CD4-positive, alpha-beta memory T cell (primary cell): ENCODE results near the gene USP17L17. TPM values are rescaled to one million over a fixed set of nuclear protein-coding genes. Genes with fewer than 3 reads are reported as not detected.
"Not testable (repeated sequence)": the region's sequence is repeated elsewhere in the genome, so short reads cannot be mapped to it uniquely, and the experiment has no call there.

Experiments
- CTCF ChIA-PET: fragments of 350-600 bp; sonication (Branson Sonifier 250); formaldehyde crosslinking; loops from one replicate; lab custom pipeline; 2021; ENCODE audit warnings: inconsistent platforms; ENCODE audit not compliant: partially characterized antibody; lab: Charles Lee
- POLR2A ChIA-PET: fragments of 350-600 bp; sonication (Branson Sonifier 250); formaldehyde crosslinking; loops from one replicate; lab custom pipeline; 2021; ENCODE audit not compliant: partially characterized antibody; lab: Charles Lee
- DNase-seq, 5 donors: peaks; one replicate each; pipeline versions ENCODE4 v3.0.0 to v3.0.0-alpha.2; 2020 to 2022; ENCODE audit warnings: mixed read lengths in 1 of 5
- H3K27ac ChIP-seq: one replicate; pipeline ENCODE4 v1.7.0; 2013; ENCODE audit warnings: low read depth, low read length
- H3K27me3 ChIP-seq: 2 replicates; pipeline ENCODE4 v1.7.0; 2013; ENCODE audit warnings: mild to moderate bottlenecking, low read length, moderate library complexity; ENCODE audit not compliant: insufficient read depth
- H3K36me3 ChIP-seq: 2 replicates; pipeline ENCODE4 v1.7.0; 2013; ENCODE audit warnings: mild to moderate bottlenecking, low read length, moderate library complexity; ENCODE audit not compliant: insufficient read depth
- H3K4me1 ChIP-seq: 2 replicates; pipeline ENCODE4 v1.7.0; 2013; ENCODE audit warnings: mild to moderate bottlenecking, low read length, moderate library complexity; ENCODE audit not compliant: insufficient read depth
- H3K4me3 ChIP-seq, 2 donors: one replicate each; pipeline ENCODE4 v1.7.0; 2013; ENCODE audit warnings: low read length in 2 of 2, mild to moderate bottlenecking in 1 of 2
- H3K9me3 ChIP-seq, 2 donors: one replicate each; pipeline ENCODE4 v1.7.0; 2013; ENCODE audit warnings: low read length in 2 of 2, control low read depth in 1 of 2; ENCODE audit not compliant: control insufficient read depth in 1 of 2
- H3K27ac Mint-ChIP-seq, 7 donors: one replicate each; pipeline ENCODE4 v1.8.0; 2020 to 2021; ENCODE audit warnings: mixed read lengths in 7 of 7, mild to moderate bottlenecking in 6 of 7, inconsistent platforms in 3 of 7, moderate library complexity in 3 of 7
- H3K27me3 Mint-ChIP-seq, 2 donors: one replicate each; pipeline ENCODE4 v1.8.0; 2020 to 2021; ENCODE audit warnings: mixed read lengths in 2 of 2
- H3K36me3 Mint-ChIP-seq, 2 donors: one replicate each; pipeline ENCODE4 v1.8.0; 2020 to 2021; ENCODE audit warnings: mixed read lengths in 2 of 2, inconsistent platforms in 1 of 2, mild to moderate bottlenecking in 1 of 2
- H3K4me1 Mint-ChIP-seq, 4 donors: one replicate each; pipeline ENCODE4 v1.8.0; 2020 to 2021; ENCODE audit warnings: mixed read lengths in 4 of 4, mild to moderate bottlenecking in 1 of 4
- H3K4me3 Mint-ChIP-seq, 8 donors: one replicate each; pipeline ENCODE4 v1.8.0; 2020 to 2021; ENCODE audit warnings: mixed read lengths in 8 of 8, mild to moderate bottlenecking in 7 of 8, moderate library complexity in 6 of 8, inconsistent platforms in 3 of 8
- H3K9me3 Mint-ChIP-seq, 8 donors: one replicate each; pipeline ENCODE4 v1.8.0; 2020 to 2021; ENCODE audit warnings: mixed read lengths in 8 of 8, mild to moderate bottlenecking in 5 of 8, inconsistent platforms in 3 of 8, moderate library complexity in 1 of 8
- intact Hi-C: fragments of 100-400 bp; cut with micrococcal nuclease; formaldehyde crosslinking; loops from one replicate; pipeline ENCODE4 v1.15.1; 2023
- polyA plus RNA-seq, 2 donors: library from polyadenylated mRNA; unstranded; fragments of 300-500 nt; fragmentation: Illumina TruSeq; gene quantifications; one replicate each; pipeline ENCODE4 v1.2.3, GENCODE V29; 2021
- total RNA-seq, 2 experiments: library from RNA; stranded (reverse); gene quantifications; one replicate each; pipeline ENCODE4 v1.2.3, GENCODE V29; 2021

The USP17L17 gene
- total RNA-seq (not detected), polyA plus RNA-seq (not detected)

GRCh38 chr4:9243579-9243978, at the start of gene USP17L17:
USP17L17 (plus strand) TSS chr4:9243879; CDS start chr4:9243879, 0 bp downstream.
- H3K27me3 ChIP-seq, H3K36me3 ChIP-seq, DNase-seq, H3K27me3 Mint-ChIP-seq, H3K4me1 Mint-ChIP-seq, H3K9me3 Mint-ChIP-seq, H3K27ac ChIP-seq, H3K4me3 ChIP-seq, CTCF ChIA-PET, H3K9me3 ChIP-seq, H3K4me1 ChIP-seq, H3K36me3 Mint-ChIP-seq, H3K27ac Mint-ChIP-seq, POLR2A ChIA-PET, H3K4me3 Mint-ChIP-seq, intact Hi-C loops: not testable (repeated sequence)

GRCh38 chr4:9210357-9210756, 33.3 kb upstream of the USP17L17 start, which contains the start of gene USP17L10:
USP17L10 (plus strand) TSS chr4:9210657; CDS start chr4:9210657, 0 bp downstream.
- intact Hi-C loops, H3K4me1 ChIP-seq, POLR2A ChIA-PET, H3K9me3 ChIP-seq, CTCF ChIA-PET, H3K9me3 Mint-ChIP-seq, H3K27ac Mint-ChIP-seq, H3K4me3 ChIP-seq, H3K4me1 Mint-ChIP-seq, H3K27me3 Mint-ChIP-seq, DNase-seq, H3K4me3 Mint-ChIP-seq, H3K36me3 ChIP-seq, H3K27ac ChIP-seq, H3K36me3 Mint-ChIP-seq, H3K27me3 ChIP-seq: not testable (repeated sequence)

- DNase-seq, intact Hi-C loops, H3K9me3 ChIP-seq, H3K27me3 ChIP-seq, H3K27me3 Mint-ChIP-seq, H3K4me3 Mint-ChIP-seq, H3K27ac ChIP-seq, H3K4me1 ChIP-seq, H3K4me1 Mint-ChIP-seq, CTCF ChIA-PET, H3K27ac Mint-ChIP-seq, H3K4me3 ChIP-seq, H3K9me3 Mint-ChIP-seq, H3K36me3 ChIP-seq, H3K36me3 Mint-ChIP-seq, POLR2A ChIA-PET: not testable (repeated sequence)
Measured at GRCh38 chr4:9214701-9215100, 29.0 kb upstream of the USP17L17 start.

GRCh38 chr4:9215105-9215504, 28.6 kb upstream of the USP17L17 start, which contains the start of gene USP17L11:
USP17L11 (plus strand) TSS chr4:9215405; CDS start chr4:9215405, 0 bp downstream.
- CTCF ChIA-PET, POLR2A ChIA-PET, H3K9me3 ChIP-seq, H3K27ac Mint-ChIP-seq, intact Hi-C loops, H3K4me1 Mint-ChIP-seq, H3K4me1 ChIP-seq, H3K27me3 Mint-ChIP-seq, H3K4me3 ChIP-seq, H3K27ac ChIP-seq, DNase-seq, H3K4me3 Mint-ChIP-seq, H3K27me3 ChIP-seq, H3K36me3 ChIP-seq, H3K36me3 Mint-ChIP-seq, H3K9me3 Mint-ChIP-seq: not testable (repeated sequence)

GRCh38 chr4:9219852-9220251, 23.8 kb upstream of the USP17L17 start, which contains the start of gene USP17L12:
USP17L12 (plus strand) TSS chr4:9220152; CDS start chr4:9220152, 0 bp downstream.
- H3K27ac ChIP-seq, DNase-seq, H3K9me3 ChIP-seq, H3K4me1 ChIP-seq, intact Hi-C loops, H3K27me3 Mint-ChIP-seq, H3K4me3 ChIP-seq, H3K4me1 Mint-ChIP-seq, POLR2A ChIA-PET, H3K36me3 Mint-ChIP-seq, H3K36me3 ChIP-seq, CTCF ChIA-PET, H3K27me3 ChIP-seq, H3K4me3 Mint-ChIP-seq, H3K27ac Mint-ChIP-seq, H3K9me3 Mint-ChIP-seq: not testable (repeated sequence)

GRCh38 chr4:9224596-9224995, 19.1 kb upstream of the USP17L17 start, which contains the start of gene USP17L13:
USP17L13 (plus strand) TSS chr4:9224896; CDS start chr4:9224896, 0 bp downstream.
- DNase-seq, H3K36me3 Mint-ChIP-seq, POLR2A ChIA-PET: not testable (repeated sequence)

GRCh38 chr4:9230249-9230648, 13.4 kb upstream of the USP17L17 start:
- H3K36me3 Mint-ChIP-seq, H3K27ac ChIP-seq, intact Hi-C loops, CTCF ChIA-PET, H3K4me3 Mint-ChIP-seq, H3K9me3 Mint-ChIP-seq, H3K27me3 ChIP-seq, H3K27me3 Mint-ChIP-seq, H3K4me1 ChIP-seq, H3K9me3 ChIP-seq, POLR2A ChIA-PET, H3K27ac Mint-ChIP-seq, H3K36me3 ChIP-seq, H3K4me1 Mint-ChIP-seq, H3K4me3 ChIP-seq: not testable (repeated sequence)
- DNase-seq = peak in 1 of 5 donors; percentile 19

More at GRCh38 chr4:9224596-9224995, 19.1 kb upstream of the USP17L17 start, which contains the start of gene USP17L13:
- H3K9me3 ChIP-seq, H3K27me3 ChIP-seq, H3K4me1 Mint-ChIP-seq, H3K36me3 ChIP-seq, H3K4me3 ChIP-seq, H3K4me1 ChIP-seq, CTCF ChIA-PET, intact Hi-C loops, H3K27me3 Mint-ChIP-seq, H3K27ac Mint-ChIP-seq, H3K9me3 Mint-ChIP-seq, H3K4me3 Mint-ChIP-seq, H3K27ac ChIP-seq: not testable (repeated sequence)

- H3K27me3 Mint-ChIP-seq, H3K4me1 Mint-ChIP-seq, H3K27me3 ChIP-seq, H3K9me3 ChIP-seq, H3K4me1 ChIP-seq, H3K4me3 ChIP-seq, CTCF ChIA-PET, H3K27ac Mint-ChIP-seq, intact Hi-C loops, H3K36me3 ChIP-seq, H3K9me3 Mint-ChIP-seq, DNase-seq, POLR2A ChIA-PET, H3K27ac ChIP-seq, H3K4me3 Mint-ChIP-seq, H3K36me3 Mint-ChIP-seq: not testable (repeated sequence)
Measured at GRCh38 chr4:9234085-9234484, 9.6 kb upstream of the USP17L17 start, which contains the start of gene USP17L15. USP17L15 (plus strand) TSS chr4:9234385; CDS start chr4:9234385, 0 bp downstream.
